Measurements from ENCODE around the gene ADAM10.

ADAM10 gene

DNA sequence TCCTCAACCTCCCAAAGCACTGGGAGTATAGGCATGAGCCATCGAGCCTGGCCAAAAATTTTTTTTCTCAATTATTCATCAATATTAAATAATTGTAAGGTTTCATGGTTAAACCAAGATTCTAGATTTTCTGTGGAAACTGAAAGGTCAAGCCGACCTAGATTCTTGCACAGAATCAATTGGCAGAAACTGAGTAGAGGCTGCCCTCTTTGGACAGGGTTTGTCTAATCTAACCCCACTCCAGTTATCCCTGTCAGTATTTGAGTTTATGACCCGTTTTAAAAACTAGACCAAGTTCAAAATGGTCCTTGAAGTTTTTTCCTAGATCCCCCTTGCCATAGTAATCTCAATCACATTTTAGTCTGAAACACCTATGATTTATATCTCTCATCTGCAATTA lies 8.6 kb upstream of the ADAM10 start:
- no peak for DNase-seq (ENCODE audit: low read depth)

DNA sequence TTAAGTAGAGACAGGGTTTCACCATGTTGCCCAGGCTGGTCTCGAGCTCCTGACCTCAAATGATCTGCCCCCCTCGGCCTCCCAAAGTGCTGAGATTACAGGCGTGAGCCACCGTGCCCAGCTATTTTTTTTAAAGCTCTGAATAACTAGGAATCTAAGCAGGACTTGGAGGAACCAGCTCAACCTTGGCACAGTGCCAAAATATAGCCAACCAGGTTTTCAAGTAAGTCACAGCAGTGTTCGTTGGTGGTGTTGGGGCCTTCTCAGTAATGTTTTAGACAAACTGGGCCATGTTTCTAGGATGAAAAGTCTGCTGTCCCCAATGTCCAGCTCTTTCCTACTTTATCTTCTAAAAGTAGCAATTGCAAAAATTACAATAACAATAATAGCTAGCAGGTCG lies 6.4 kb upstream of the ADAM10 start:
- DNase-seq (ENCODE audit: low read depth): no peak

DNA sequence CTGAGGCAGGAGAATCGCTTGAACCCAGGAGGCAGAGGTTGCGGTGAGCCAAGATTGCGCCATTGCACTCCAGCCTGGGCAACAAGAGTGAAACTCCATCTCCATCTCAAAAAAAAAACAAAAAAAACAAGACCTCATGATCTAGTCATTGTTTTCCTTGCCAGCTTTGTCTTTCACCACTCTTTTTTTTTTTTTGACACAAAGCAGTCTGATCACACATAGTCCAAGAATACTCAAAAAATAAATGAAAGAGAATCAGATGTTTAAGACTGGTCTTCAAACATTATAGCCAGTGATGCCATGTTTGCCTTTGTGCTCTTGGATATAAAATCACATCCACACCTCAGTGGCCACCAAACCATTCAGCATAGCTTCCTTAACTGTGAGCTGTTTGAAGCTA lies 5.8 kb upstream of the ADAM10 start:
- DNase-seq (ENCODE audit: low read depth): no peak

DNA sequence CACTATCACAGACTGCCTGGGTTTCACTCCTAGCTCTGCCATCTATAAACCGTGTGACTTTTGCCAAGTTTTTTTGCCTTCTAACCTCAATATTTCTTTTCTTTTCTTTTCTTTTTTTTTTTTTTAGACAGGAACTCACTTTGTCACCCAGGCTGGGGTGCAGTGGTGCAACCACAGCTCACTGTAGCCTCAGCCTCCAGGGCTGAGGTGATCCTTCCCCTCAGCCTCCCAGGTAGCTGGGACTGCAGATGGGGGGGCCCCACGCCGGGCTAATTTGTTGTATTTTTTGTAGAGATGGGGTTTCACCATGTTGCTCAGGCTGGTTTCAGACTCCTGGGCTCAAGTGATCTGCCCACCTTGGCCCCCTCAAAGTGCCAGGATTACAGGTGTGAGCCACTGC lies 3.2 kb upstream of the ADAM10 start:
- DNase-seq (ENCODE audit: low read depth): no peak

DNA sequence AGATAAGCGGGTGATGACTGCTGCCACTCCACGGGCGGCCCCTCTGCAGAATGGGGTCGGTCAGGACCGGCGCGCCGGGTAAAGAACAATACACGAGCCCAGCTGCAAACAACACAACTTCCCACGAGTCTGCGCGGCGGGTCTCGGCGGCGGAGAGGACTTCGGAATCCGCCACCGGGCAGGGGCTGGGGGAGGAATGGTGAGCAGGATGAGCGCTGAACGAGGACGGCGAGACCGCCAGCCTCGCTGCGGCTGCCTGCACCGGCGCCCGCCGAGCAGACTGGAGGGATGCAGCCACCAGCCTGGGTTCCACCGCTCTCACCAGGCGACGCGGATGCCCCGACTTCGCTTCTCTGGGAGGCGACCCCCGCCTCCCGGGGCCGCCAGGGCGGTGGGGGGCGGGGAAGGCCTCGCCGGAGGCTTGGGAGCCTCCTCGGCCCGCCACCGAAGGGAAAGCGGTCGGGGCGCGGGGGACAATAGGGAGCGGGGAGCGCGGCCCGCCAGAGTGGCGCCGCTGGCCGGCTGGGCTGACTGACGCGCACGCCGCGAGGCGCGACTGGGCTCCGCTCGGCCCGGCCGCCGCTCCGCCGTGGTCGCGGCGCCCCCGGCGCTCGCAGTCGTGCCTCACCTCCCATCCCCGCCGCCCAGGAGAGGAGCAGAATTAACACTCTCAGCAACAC lies 515 bp downstream of the ADAM10 start:
- peak; percentile 14 for DNase-seq (ENCODE audit: low read depth)

DNA sequence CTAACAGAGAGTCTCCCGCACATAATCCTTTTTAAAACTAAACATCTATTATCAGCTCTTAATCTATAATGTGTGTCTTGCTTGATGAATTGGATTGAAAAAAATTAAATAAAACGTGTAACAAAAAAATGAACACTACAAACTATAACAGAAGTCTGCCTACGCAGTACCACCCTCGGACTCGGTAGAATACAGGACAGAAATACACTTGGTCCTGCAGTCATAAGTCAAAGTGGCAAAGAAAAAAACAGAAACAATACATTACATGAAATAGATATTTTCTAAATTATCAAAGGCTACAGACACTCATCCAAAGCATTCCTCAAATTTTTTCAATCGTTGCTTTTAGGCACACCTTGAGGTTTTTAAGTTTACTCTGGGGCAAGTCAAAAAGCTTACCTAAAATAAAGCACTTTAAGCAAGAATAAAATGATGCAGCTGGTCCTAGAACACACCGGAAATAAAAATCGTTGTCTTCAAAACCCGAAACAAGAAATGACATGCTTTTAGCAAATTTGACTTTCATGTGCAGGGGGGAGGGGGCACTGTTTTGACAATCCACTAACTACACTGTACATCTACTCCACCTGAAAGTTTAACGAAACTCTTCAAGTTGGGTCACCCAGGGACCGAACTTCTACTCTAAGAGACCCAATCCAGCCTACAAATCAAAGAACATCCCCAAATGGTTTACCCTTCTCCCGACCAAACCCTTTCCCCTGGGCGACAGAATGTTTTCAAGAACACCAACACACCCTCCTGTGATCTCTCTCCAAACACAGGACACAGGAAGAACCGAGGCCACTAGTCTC lies 1.3 kb downstream of the ADAM10 start:
- DNase-seq (ENCODE audit: low read depth): no peak

DNA sequence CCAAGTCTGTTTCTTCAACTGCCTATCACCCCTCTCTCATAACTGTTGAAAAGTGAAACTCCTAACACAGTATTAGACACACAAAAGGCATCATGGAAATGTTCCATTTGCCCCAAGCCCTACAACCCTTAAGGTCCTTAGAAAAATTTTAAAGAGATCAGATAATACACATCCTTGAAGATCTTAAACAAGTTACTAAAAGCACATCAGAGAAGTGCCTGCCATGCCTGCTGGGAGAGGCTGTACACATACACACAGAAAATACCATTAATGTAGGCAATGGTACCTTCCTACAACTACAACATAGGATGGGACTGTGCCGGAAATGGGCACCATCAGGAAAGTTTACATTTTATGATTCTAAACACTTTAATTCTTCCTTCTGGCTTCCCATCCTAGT lies 3.3 kb downstream of the ADAM10 start:
- no peak for DNase-seq (ENCODE audit: low read depth)

DNA sequence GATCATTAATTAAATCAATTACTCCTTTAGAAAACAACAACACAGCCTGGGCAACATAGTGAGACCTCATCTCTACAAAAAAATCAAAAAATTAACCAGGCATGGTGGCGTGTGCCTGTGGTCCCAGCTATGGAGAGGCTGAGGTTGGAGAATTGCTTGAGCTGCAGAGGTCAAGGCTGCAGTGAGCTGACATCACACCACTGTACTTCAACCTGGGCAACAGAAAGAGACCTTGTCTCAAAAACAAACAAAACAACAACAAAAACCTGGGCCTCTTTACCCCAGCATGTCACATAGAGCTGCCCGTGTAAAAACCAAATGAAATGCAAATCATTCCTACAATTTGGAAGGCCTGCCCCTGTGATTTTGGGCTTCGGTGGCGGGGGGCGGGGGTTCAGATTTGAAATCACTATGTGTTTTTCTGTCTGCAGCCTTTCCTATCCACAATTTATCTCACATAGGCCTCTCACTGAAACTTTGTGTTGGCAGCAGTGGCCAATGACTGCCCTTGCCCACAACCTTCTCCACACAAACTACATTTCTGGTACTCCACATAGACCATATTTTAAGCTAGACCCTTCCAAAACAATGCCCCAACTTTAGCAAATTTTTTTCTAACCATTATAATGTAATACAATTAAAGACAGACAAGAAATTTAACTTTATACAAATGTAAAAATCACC lies 6.5 kb downstream of the ADAM10 start:
- DNase-seq (ENCODE audit: low read depth): no peak

DNA sequence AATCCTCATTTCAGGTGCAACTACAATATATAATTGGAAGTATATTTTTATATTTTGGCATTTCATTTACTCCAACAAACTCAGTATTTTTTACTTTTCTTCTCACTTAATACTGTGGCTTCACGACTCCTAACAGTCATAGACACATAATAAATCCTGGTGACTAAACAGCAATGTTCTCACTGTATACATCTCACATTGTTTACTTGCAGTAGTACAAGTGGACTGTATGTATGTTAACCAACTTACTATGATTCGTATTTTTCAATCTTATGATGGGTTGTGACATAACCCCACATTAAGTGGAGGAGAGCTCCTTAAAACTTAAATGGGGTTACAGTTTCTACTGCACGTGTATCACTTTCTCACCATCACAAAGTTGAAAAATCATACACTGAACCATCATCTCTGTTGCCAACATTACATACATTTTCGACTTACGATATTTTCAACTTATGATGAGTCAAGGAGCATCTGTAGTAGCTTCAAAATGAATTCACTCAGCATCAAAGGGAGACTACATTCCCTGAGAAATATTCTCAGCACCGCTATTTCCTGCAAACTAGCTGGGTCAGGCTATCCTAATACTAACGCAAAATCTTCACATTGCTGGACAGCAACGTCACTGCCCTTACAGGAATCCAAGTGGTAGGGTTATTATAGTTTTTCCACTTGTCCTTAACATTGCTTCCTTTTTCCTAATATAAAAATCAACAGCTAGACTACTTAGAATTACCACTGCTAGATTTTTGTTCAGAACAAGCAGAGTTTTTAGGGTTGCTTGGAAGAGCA lies 7.3 kb downstream of the ADAM10 start:
- DNase-seq (ENCODE audit: low read depth): no peak

DNA sequence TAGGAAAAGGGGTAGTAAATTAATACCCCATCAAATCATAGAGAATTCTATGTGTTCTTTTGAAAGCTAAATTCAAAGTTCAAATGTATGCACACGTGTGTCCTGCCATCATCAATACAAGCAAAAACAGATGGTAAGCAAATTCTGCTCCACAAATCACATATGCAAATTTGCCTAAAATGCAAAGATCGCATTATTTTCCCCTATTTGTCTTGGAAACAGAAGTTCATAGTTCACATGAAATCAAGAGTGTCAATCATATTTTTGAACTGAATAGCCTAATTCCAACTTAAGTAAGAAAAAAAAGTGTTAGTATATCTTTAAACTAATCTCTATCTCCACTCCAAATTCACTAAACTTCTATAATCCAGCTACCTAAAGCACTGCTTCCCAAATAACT lies 8.5 kb downstream of the ADAM10 start:
- DNase-seq (ENCODE audit: low read depth): no peak

DNA sequence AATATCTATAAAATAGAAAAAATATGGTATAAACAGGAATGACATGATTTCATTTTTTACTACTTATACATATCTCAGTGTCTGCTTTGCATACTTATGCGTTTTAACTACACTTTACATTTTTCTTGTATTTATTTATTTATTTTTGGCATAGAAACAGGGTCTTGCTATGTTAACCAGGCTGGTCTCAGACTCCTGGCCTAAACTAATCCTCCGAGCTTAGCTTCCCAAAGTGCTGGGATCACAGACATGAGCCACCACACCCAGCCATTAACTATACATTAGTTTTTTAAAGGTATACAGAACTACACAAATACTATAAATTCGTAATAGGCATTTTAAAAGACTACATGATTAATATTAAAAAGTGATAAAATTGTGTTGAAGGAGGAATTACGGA lies 9.1 kb downstream of the ADAM10 start:
- DNase-seq (ENCODE audit: low read depth): no peak

DNA sequence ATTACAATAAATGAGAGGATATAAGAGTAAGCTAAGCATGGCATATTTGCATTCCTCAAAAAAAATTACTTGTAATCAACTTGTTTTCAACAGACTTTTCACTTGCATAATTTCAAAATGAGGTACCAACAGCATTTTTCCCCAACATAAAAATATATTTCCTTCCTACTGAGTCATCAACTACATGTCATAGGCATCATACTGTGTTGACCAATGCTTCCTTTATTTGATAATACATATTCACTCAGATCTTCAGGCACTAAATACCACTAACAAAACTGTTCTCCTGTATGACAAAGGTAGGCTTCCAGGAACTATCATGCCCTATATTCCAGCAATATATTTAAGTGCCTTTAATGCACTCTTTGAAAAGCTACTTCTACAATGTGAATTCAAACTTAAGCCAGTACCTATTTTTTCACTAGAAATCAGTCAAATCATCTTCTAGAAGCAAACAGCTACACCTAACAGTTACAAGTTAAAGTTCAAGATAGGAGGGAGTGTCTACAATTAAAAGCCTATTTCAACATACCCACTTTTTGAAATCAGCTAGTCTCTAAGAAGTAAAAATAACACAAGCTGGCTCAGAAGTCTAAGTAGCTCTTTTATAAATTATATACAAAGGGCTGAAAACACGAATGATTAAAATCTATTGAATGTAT lies 11.3 kb downstream of the ADAM10 start:
- no peak for DNase-seq (ENCODE audit: low read depth)

DNA sequence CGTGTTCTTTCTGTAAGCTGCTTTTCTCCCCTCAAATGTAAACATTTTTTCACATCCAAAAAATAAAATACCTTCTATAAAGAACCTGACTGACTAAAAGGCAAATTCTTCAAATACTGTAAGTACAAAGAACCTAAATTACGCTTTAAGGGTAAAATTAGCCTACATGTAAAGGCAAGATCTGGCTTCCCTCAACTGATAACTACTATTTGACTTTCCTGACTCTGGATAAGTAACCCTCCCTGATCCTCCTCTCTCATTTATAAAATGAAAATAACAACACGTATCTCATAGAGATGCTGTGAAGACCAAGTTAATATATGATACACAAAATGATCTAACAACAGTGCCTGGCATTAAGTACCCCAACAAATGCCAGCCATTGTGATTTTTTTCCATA lies 12.2 kb downstream of the ADAM10 start:
- no peak for DNase-seq (ENCODE audit: low read depth)

DNA sequence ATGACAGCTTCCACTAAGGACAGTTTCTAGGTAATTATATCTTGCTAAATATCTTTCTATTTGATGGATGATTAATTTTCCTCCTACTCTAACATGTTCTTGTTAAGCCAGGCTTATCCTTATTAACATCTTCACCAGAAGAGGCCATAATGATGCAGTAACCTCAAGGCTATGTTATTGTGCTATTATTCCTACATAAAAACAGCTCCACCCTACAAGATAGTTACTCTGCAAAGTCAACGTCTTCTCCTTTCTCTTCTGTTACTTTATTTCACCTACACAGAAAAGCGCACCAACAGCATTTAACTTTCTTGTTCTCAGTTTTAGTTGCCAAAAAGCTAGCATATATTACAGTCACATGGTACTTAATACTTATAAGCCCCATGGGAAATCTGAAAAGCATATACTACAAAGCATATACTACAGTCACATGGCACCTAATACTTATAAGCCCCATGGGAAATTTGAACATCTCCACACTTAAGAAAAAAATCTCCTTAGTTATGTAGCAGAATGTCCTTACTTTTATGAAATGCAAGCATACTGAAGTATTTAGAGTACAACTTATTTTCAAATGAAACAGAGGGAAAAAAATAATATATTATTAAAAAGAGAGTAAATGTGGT lies 13.4 kb downstream of the ADAM10 start:
- DNase-seq (ENCODE audit: low read depth): no peak

DNA sequence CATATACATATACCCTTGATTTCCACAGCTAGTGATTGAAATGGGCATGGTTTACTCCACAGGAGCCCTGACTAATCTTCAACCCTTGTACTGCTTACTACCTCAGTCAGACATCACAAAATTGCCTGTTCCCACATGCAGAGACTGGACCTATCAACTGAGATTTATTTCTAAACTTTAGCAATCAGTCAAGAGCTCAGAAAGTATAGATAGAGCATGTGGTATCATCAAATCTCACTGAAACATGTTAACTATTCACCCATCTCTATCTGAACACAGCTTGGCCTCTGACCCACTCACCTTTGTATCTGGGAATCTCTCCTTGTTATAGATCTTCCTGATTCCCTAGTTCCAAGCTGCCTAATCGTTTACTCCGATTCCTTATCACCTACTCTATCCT lies 14.6 kb downstream of the ADAM10 start:
- DNase-seq (ENCODE audit: low read depth): no peak

DNA sequence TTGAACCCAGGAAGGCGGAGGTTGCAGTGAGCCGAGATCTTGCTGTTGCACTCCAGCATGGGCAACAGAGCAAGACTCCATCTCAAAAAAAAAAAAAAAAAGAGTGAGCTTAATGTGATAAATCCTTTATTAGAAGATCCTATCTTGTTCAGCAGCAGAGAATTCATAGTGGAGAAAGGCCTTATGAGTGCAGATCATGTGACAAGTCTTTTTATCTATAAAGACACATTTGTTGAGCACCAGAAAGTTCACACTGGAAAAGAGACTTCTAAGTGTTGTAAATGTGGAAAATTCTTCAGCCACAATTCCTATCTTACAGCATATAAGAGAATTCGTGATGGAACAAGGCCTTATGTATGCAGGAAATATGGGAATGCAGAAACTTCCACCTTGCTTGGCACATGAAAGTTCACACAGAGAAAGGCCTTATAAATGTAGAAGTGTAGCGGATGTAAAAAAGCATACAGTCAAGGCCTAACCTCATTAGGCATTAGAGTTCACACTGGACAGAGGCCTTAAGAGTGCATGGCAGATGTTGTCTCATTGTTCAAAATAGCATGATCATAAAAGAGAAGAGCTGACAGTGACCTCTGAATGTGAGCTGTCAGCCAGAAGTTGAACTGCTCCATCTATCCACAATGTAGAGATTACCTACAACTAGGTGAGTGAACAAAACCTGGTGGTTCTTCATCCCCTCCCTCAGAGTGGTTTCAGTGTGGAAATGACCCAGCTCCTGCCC lies 16.7 kb downstream of the ADAM10 start:
- DNase-seq (ENCODE audit: low read depth): no peak

DNA sequence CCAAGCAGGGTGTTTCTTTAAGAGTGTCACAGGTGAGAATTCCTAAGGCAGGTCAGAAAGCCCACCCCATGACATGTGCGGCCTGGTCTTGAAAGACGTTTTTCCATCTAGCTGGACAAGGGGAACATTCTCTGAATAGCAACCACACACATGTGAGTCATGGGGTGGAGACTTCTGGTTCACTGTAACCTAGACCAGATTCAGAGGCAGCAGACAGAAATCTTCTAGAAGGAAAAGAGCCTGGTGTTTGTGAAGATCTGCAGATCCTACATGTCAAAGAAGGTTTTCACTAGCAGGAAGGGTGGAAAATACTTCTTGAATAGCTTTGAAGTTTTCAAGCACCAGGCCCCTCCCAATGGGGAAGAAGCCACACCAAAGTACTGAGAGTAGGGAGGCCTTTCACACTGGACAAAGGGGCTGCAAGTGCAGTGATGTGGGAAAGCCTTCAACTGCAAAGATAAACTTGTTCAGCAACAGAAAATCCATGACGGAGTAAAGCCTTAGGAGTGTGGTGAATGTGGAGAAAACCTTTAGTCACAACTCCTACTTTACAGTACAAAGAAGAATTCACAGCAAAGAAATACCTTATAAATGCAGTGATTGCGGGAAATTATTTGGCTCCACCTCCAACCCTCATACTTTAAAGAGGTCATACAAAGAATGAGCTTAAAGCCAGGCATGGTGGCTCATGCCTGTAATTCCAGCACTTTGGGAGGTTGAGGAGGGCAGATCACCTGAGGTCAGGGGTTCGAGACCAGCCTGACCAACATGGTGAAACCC lies 17.6 kb downstream of the ADAM10 start:
- DNase-seq (ENCODE audit: low read depth): no peak

DNA sequence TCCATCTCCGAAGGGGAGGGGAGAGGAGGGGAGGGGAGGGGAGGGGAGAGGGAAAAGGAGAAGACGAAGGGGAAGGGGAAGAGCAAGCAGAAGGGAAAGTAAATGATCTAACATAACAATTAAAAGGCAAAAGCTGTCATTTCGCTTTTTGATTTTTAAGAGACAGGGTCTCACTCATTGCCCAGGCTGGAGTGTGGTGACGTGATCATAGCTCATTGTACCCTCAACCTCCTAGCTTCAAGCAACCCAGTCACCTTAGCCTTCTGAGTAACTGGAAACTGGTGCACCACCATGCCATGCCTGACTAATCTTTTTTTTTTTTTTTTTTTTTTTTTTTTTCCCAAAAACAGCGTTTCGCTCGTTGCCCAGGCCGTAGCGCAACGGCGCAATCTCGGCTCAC lies 22.6 kb downstream of the ADAM10 start:
- DNase-seq (ENCODE audit: low read depth): no peak

DNA sequence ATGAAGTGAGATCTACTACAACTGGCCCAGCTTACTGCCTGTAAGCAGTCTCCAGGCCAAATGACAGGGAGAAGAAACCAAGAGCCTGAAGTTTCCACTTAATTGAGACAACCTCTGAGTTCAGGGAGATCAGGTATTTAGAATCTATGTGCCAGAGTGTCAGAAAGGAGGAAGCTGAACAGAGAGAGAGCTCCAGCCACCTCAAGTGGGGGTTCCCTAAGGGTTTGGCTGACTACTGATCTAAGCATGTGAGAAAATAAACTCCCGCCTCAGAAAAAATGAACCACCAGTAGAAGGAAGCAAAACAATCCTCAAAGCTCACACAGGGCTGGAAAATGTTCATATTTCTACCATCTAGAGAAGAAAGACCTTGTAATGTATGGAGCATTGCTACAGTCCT lies 25.0 kb downstream of the ADAM10 start:
- no peak for DNase-seq (ENCODE audit: low read depth)

DNA sequence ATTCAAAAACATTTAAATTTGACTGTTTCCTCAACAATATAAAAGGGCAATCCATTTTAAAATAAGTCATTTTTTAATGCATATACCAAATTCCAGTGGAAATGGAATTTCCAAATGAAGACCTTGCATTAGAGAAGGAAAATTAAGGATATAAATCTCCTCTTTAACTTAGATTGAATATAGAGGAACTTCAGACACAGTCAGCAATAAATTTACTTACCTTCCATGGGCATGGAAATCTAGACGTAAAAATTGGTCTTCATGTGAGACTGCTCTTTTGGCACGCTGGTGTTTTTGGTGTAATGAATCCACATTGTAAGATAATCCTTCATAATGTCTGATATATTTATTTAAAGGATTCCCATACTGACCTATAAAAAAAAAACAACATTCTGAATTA lies 32.1 kb downstream of the ADAM10 start:
- DNase-seq (ENCODE audit: low read depth): no peak
